GM12878 (cell line): ENCODE results near the gene CDC42SE1. TPM values are rescaled to one million over a fixed set of nuclear protein-coding genes. Genes with fewer than 3 reads are reported as not detected.

Experiments used
- BCL11A ChIP-seq: IDR thresholded peaks from 2 replicates; pipeline ENCODE4 v1.6.1; 2011; ENCODE audit warnings: low read depth, low read length
- CREM ChIP-seq: IDR thresholded peaks from 2 replicates; pipeline ENCODE4 v1.6.1; 2014; ENCODE audit warnings: antibody characterized with exemption, low read depth
- EGR1 ChIP-seq, 2 experiments: IDR thresholded peaks; 1 replicate in 1 of 2; 2 replicates in 1 of 2; pipeline ENCODE4 v1.6.1; 2011 to 2012; ENCODE audit warnings: low read depth in 2 of 2, low read length in 2 of 2, borderline replicate concordance in 1 of 2, mild to moderate bottlenecking in 1 of 2, moderate library complexity in 1 of 2
- GABPA ChIP-seq: IDR thresholded peaks from 2 replicates; pipeline ENCODE4 v1.6.1; 2014; ENCODE audit warnings: antibody characterized with exemption, low read depth, mild to moderate bottlenecking, inconsistent platforms
- HDAC6 ChIP-seq: fragments of 200-600 bp; sonication (generic); IDR thresholded peaks from one replicate; pipeline ENCODE4 v1.8.0; 2017; ENCODE audit warnings: antibody characterized with exemption; ENCODE audit not compliant: unreplicated experiment
- IKZF2 ChIP-seq, 2 experiments: fragments of 450-650 bp; IDR thresholded peaks; 2 replicates each; pipeline ENCODE4 v1.6.1; 2017; ENCODE audit warnings: mild to moderate bottlenecking in 2 of 2, moderate library complexity in 2 of 2
- MEF2B ChIP-seq: fragments of 450-650 bp; IDR thresholded peaks from 2 replicates; pipeline ENCODE4 v1.6.1; 2018; ENCODE audit warnings: mild to moderate bottlenecking, moderate library complexity; ENCODE audit not compliant: partially characterized antibody, poor library complexity, severe bottlenecking
- MYC ChIP-seq: IDR thresholded peaks from 2 replicates; pipeline ENCODE4 v1.6.1; 2011; ENCODE audit warnings: mild to moderate bottlenecking, low read length, moderate library complexity, inconsistent platforms; ENCODE audit not compliant: insufficient read depth, insufficient replicate concordance, insufficient read length, severe bottlenecking
- NFYB ChIP-seq: IDR thresholded peaks from 2 replicates; pipeline ENCODE4 v1.6.1; 2011; ENCODE audit warnings: low read depth, mild to moderate bottlenecking, low read length, improper control_type of control experiment, moderate library complexity; ENCODE audit not compliant: insufficient read depth
- NR2F1 ChIP-seq: fragments of 450-650 bp; conservative IDR thresholded peaks from 2 replicates; pipeline ENCODE4 v1.6.1; 2017; ENCODE audit warnings: mild to moderate bottlenecking
- NRF1 ChIP-seq: conservative IDR thresholded peaks from 2 replicates; pipeline ENCODE4 v1.6.1; 2011; ENCODE audit warnings: mild to moderate bottlenecking, low read depth, low read length, improper control_type of control experiment
- RCOR1 ChIP-seq: conservative IDR thresholded peaks from 2 replicates; pipeline ENCODE4 v1.6.1; 2012; ENCODE audit warnings: low read depth, low read length, improper control_type of control experiment
- TARDBP ChIP-seq: IDR thresholded peaks from 2 replicates; pipeline ENCODE4 v1.6.1; 2016; ENCODE audit warnings: borderline replicate concordance
- TBL1XR1 ChIP-seq: IDR thresholded peaks from 2 replicates; pipeline ENCODE4 v1.6.1; 2012; ENCODE audit warnings: low read depth, low read length, improper control_type of control experiment
- polyA plus RNA-seq, 11 experiments: library from polyadenylated mRNA; depleted of rRNA in 4 of 11; unstranded in 6 of 11; stranded (reverse) in 5 of 11; fragments of >200 nt; fragmentation: Nextera tagmentation in 4 of 11; fragmentation: Illumina TruSeq in 1 of 11; extraction: Ambion mirVana in 4 of 11; extraction: Trizol in 1 of 11; gene quantifications; 1 replicate in 1 of 11; 2 replicates in 10 of 11; pipeline versions ENCODE4 v1.2.1 to v1.2.3, GENCODE V29; 2011 to 2016; ENCODE audit warnings: inconsistent platforms in 2 of 11, missing spikeins in 2 of 11, low read depth in 1 of 11
- total RNA-seq, 4 experiments: library from RNA; depleted of rRNA in 3 of 4; stranded (reverse); fragments of >200 nt in 3 of 4; fragmentation: Illumina TruSeq in 1 of 4; extraction: Trizol in 1 of 4; gene quantifications; 2 replicates each; pipeline versions ENCODE4 v1.2.1 to v1.2.3, GENCODE V29; 2013 to 2021
- TF ChIP-seq, protein P1 (sequence below): fragments of 450-650 bp; conservative IDR thresholded peaks from 2 replicates; pipeline ENCODE4 v1.6.1; 2017; ENCODE audit warnings: mild to moderate bottlenecking, moderate library complexity
- TF ChIP-seq, protein P2 (sequence below): fragments of 450-650 bp; IDR thresholded peaks from 2 replicates; pipeline ENCODE4 v1.6.1; 2016; ENCODE audit warnings: mild to moderate bottlenecking
- TF ChIP-seq, protein P3 (sequence below): IDR thresholded peaks from 2 replicates; pipeline ENCODE4 v1.6.1; 2012; ENCODE audit warnings: improper control_type of control experiment, low read depth, low read length; ENCODE audit not compliant: insufficient replicate concordance

Gene CDC42SE1
- total and polyA plus RNA-seq, 10 of the 15 experiments (the other 5 are each of a cell fraction or from before 2014, with no cell fraction given), result 35.7 to 112 (median 74.3) TPM

DNA sequence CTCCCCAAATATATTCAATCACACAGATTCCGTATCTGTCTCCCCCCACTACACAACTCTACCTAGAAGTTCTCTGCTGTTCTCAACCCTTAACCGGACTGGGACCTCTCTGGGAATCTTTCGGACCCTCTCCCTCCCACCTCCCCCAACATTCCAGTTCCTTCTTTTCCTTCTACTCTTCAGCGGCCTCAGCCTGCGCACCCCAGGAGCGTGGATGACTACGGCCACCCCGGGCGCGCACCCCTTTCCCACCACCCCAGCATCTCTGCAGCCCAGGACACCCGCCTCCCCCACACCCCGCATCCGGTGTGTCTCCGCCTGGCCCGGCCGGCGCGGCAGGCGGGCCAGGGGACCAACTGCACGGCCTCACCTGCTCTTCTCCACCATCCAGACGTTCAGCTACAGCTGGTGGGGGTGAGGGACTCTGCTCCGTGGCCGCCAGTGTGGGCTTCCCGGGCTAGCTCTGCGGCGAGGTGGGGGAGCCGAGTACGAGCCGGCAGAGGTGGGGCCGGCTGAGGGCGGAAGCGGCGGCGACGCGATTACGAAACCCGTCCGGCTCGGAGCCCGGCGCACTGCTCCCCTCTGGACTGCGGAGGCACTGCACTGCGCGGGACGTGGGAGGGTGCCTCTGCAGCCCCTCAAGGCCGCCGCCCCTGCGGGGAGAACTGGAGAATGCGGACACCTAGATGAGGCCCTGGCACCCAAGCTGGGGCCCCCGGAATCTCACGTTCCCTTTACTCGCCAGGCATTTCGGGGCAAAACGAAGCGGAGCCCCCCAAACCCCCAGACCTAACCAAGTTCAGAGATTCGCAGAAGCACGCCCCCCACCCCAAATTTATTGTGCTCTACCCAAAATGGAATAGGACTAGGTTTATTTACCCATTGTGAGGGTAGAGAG is at the start of gene CDC42SE1 (continued):
- peak in 1 of 2 experiments; percentile 68; a peak in 2 of 4 replicates for TF ChIP-seq IKZF2 (IDR thresholded peaks at IDR 0.05)
- no peak; the same call in 1 of the 2 replicates for TF ChIP-seq TBL1XR1
- no peak for TF ChIP-seq MEF2B
- TF ChIP-seq, protein P1, sequence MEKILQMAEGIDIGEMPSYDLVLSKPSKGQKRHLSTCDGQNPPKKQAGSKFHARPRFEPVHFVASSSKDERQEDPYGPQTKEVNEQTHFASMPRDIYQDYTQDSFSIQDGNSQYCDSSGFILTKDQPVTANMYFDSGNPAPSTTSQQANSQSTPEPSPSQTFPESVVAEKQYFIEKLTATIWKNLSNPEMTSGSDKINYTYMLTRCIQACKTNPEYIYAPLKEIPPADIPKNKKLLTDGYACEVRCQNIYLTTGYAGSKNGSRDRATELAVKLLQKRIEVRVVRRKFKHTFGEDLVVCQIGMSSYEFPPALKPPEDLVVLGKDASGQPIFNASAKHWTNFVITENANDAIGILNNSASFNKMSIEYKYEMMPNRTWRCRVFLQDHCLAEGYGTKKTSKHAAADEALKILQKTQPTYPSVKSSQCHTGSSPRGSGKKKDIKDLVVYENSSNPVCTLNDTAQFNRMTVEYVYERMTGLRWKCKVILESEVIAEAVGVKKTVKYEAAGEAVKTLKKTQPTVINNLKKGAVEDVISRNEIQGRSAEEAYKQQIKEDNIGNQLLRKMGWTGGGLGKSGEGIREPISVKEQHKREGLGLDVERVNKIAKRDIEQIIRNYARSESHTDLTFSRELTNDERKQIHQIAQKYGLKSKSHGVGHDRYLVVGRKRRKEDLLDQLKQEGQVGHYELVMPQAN, result peak; percentile 86
- no peak for TF ChIP-seq MYC
- no peak for TF ChIP-seq NFYB
- TF ChIP-seq RCOR1, result no peak
- TF ChIP-seq, protein P2, sequence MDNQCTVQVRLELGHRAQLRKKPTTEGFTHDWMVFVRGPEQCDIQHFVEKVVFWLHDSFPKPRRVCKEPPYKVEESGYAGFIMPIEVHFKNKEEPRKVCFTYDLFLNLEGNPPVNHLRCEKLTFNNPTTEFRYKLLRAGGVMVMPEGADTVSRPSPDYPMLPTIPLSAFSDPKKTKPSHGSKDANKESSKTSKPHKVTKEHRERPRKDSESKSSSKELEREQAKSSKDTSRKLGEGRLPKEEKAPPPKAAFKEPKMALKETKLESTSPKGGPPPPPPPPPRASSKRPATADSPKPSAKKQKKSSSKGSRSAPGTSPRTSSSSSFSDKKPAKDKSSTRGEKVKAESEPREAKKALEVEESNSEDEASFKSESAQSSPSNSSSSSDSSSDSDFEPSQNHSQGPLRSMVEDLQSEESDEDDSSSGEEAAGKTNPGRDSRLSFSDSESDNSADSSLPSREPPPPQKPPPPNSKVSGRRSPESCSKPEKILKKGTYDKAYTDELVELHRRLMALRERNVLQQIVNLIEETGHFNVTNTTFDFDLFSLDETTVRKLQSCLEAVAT, result peak; percentile 73; the same call in 1 of the 2 replicates
- no peak for TF ChIP-seq HDAC6
- TF ChIP-seq, protein P3, sequence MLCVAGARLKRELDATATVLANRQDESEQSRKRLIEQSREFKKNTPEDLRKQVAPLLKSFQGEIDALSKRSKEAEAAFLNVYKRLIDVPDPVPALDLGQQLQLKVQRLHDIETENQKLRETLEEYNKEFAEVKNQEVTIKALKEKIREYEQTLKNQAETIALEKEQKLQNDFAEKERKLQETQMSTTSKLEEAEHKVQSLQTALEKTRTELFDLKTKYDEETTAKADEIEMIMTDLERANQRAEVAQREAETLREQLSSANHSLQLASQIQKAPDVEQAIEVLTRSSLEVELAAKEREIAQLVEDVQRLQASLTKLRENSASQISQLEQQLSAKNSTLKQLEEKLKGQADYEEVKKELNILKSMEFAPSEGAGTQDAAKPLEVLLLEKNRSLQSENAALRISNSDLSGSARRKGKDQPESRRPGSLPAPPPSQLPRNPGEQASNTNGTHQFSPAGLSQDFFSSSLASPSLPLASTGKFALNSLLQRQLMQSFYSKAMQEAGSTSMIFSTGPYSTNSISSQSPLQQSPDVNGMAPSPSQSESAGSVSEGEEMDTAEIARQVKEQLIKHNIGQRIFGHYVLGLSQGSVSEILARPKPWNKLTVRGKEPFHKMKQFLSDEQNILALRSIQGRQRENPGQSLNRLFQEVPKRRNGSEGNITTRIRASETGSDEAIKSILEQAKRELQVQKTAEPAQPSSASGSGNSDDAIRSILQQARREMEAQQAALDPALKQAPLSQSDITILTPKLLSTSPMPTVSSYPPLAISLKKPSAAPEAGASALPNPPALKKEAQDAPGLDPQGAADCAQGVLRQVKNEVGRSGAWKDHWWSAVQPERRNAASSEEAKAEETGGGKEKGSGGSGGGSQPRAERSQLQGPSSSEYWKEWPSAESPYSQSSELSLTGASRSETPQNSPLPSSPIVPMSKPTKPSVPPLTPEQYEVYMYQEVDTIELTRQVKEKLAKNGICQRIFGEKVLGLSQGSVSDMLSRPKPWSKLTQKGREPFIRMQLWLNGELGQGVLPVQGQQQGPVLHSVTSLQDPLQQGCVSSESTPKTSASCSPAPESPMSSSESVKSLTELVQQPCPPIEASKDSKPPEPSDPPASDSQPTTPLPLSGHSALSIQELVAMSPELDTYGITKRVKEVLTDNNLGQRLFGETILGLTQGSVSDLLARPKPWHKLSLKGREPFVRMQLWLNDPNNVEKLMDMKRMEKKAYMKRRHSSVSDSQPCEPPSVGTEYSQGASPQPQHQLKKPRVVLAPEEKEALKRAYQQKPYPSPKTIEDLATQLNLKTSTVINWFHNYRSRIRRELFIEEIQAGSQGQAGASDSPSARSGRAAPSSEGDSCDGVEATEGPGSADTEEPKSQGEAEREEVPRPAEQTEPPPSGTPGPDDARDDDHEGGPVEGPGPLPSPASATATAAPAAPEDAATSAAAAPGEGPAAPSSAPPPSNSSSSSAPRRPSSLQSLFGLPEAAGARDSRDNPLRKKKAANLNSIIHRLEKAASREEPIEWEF, result no peak
- no peak for TF ChIP-seq BCL11A
- TF ChIP-seq TARDBP, result no peak
- peak; percentile 68 for TF ChIP-seq NR2F1
- TF ChIP-seq EGR1 (IDR thresholded peaks at IDR 0.05; ENCODE audit: borderline replicate concordance in 1 of 2, low read depth in 2 of 2, low read length in 2 of 2), result peak; percentile 31 to 92
- no peak for TF ChIP-seq NRF1
- TF ChIP-seq CREM, result peak; percentile 70
- TF ChIP-seq GABPA, result 0 out of 2 replicates have a peak, but pooled peaks have one; percentile 31
